RWPE1 (cell line): ENCODE measurements around the gene CELF4.

Experiments used
- CTCF ChIA-PET: fragments of 350-600 bp; sonication (Branson Sonifier 250); formaldehyde crosslinking; extraction: SDS; loops from one replicate; lab custom pipeline; 2021; lab: Yijun Ruan, JAX
- POLR2A ChIA-PET: fragments of 400-600 bp; formaldehyde crosslinking; extraction: SDS; loops from one replicate; lab custom pipeline; 2020; ENCODE audit warnings: antibody characterized with exemption; ENCODE audit not compliant: low non-redundant PET; lab: Yijun Ruan, JAX
- DNase-seq: peaks from one replicate; pipeline ENCODE4 v3.0.0; 2012; ENCODE audit warnings: low spot score
- H3K27ac ChIP-seq: fragments of 450-650 bp; 2 replicates; pipeline ENCODE4 v1.5.1; 2017
- CTCF ChIP-seq: fragments of 450-650 bp; conservative IDR thresholded peaks from 2 replicates; pipeline ENCODE4 v1.5.1; 2017; ENCODE audit warnings: low read depth, mild to moderate bottlenecking

The CELF4 gene

GRCh38 chr18:37445368-37445767, 120.2 kb downstream of the CELF4 start:
- no peak for TF ChIP-seq CTCF
- POLR2A ChIA-PET: no interaction called here
- DNase-seq: no peak
- H3K27ac ChIP-seq: no peak overlapping the region
- CTCF ChIA-PET: no interaction called here

DNA sequence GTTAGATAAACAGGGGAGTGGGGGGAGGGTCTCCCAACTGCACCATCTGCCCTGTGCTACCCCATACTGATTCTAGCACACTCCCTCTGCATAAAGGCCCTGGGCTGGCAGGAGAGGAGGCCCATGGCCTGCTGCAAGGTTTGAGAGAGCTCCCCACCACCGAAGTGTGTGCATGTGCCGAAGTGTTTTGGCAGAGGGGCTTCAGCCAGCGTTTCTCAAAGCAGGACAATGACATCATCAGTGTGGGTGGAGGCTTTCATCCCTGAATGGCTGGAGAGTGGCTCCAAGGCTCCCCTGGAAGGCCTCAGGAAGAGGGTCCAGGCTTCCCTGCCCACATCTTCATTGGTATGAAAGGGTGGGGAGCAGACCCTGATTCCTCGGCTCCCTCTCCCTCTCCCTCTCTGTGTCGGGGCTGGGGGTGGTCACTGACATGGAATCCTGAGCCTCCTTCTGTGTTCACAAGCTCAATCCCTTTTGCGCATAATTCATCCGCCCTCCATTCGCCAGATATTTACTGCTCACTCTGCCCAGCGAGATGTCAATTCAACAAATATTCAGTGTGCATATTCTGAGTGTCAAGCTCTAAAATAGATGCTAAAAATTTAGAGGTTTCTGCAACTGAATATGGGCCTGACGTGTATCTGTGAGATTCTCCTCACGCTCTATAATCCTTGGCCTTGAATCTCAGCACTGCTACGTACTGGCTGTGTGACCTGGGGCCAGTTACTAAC, 122.1 kb downstream of the CELF4 start:
- POLR2A ChIA-PET: no interaction called here
- TF ChIP-seq CTCF: no peak
- no peak for DNase-seq
- no peak overlapping the region for H3K27ac ChIP-seq
- CTCF ChIA-PET: no interaction called here

- TF ChIP-seq CTCF: no peak
- H3K27ac ChIP-seq: no peak overlapping the region
- CTCF ChIA-PET: no interaction called here
- POLR2A ChIA-PET: no interaction called here
- DNase-seq: no peak
Measured at GRCh38 chr18:37442477-37442876, 123.1 kb downstream of the CELF4 start.

DNA sequence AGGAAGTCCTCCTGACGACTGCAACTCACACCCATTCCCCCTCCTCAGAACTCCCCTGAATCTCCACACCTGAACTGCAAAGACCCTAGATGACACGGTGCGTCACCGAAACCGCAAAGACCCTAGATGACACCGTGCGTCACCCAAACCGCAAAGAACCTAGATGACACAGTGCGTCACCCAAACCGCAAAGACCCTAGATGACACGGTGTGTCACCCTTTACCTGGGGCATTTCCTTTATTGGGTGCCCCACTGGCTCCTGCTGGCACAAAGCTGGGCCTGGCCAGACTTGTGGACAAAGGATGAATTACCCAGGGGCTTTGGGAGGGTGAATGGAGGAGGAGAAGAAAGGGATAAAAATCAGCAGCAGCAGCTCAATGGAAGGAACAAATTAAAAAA, 123.8 kb downstream of the CELF4 start:
- no peak for TF ChIP-seq CTCF
- POLR2A ChIA-PET: no interaction called here
- no peak for DNase-seq
- no peak overlapping the region for H3K27ac ChIP-seq
- CTCF ChIA-PET: no interaction called here

- H3K27ac ChIP-seq: no peak overlapping the region
- ChIA-PET CTCF (no interaction called here), POLR2A (no interaction called here)
- no peak for TF ChIP-seq CTCF
- no peak for DNase-seq
Measured at GRCh38 chr18:37440206-37440605, 125.4 kb downstream of the CELF4 start.

GRCh38 chr18:37438417-37439180, 127.0 kb downstream of the CELF4 start:
- no peak for TF ChIP-seq CTCF
- ChIA-PET POLR2A (no interaction called here), CTCF (no interaction called here)
- DNase-seq: no peak
- H3K27ac ChIP-seq: no peak overlapping the region
